ENCODE measurements around the gene SSH2.
"Not testable (repeated sequence)": the region's sequence is repeated elsewhere in the genome, so short reads cannot be mapped to it uniquely, and the experiment has no call there.

SSH2 gene

DNA sequence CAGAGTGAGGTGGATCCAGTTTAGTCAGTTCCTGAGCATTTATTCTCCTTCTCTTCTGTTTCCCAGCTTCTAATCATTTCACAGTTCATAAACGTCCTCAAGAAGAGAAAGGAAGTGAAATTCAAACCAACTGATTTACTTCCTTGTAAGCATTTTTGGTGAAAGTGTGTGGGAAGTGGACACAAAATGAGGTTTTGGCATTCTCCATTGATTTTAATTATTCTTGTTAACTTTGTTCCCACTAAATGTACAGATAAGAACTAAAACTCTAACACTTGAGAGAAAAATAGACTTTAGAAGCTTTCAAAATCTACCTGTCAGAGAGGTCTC lies 264.6 kb downstream of the SSH2 start:
- no peak for DNase-seq (ENCODE audit: low read depth in 2 of 2)

DNA sequence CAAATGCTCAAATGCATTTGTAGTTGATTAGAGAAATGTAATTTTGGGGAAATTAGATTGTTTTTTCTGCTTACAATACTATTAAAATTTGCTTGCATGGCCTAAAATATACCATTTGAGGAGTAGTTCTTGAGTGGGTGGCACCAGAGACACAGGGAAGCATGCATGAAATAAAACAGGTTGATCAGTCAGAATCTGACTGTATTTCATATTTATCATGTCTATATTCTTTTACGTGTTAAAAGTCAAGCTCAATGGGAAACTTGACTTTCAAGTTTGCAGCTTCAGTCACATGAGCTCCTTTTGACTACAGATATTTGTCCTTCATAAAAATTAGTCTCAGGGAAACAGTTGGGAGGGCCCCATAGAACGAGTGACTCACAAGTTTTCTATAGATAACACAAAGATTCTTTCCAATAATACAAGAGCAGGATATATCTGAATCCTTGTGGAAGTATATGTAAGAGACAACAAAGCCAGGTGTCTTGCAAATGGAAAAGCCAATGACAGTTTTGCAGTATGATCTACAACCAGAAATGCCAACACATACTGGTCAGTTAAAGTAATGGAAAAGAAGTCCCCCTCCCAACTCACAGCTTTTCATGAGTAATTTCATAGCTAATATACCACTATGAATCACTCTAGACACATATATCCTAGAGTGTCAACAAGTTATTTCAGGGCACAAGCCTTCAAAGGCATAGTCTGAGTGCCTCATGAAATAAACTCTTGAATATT lies 265.1 kb downstream of the SSH2 start:
- no peak for DNase-seq (ENCODE audit: low read depth in 2 of 2)

DNA sequence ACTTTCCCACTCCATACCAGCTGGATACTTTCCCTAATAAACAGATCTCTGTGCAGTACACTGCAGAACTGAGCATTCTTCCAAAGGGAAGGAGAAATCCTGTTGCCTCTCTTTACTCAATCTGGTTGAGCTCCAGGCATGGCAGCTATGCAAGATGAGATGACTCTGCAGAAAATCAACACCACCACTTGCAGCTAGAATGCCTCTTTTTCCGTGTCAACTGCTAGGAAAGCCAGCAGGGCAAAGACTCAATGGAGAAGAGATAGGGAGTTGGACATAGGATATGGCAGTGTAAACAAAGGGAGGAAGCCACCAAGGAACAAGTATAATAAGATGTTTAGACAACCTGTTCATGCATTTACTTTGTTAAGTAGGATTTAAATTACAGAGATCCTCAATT lies 266.9 kb downstream of the SSH2 start:
- no peak for DNase-seq (ENCODE audit: low read depth in 2 of 2)

DNA sequence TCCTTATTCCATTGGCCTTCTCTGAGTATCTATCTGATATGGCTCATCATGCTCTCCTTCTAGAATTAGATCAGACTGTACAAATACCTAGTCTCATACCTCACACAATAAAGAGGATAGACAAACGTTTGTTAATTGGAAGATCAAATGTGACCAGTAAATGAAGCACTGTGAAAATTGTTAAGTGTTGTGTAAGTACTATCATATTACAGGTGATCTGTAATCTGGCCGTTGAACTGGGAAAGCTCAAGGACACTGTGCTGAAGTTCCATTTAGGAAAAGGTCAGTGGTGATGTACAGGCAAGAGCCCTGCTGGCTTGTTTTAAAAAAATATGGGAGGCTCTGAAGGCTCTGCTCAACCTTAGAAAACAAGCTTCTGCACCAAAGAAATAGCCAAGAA lies 268.8 kb downstream of the SSH2 start:
- DNase-seq (ENCODE audit: low read depth in 2 of 2): no peak

DNA sequence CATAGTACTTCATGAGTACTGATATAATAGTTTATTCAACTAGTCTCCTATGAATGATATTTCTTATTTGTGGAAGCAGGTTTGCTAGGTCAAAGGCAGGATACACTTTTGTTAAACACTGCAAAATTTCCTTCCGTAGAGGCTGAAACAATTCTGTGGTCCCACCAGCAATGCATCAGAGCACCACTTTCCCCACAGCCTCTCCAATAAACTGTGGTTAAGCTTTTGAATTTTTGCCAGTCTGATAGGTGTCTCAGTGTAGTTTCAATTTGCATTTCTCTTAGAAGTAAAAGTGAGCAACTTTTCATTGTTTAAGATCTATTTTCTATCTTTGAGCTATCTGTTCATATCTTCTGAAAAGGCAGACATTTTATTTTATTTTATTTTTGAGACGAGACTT lies 270.9 kb downstream of the SSH2 start:
- DNase-seq (ENCODE audit: low read depth in 2 of 2): no peak

DNA sequence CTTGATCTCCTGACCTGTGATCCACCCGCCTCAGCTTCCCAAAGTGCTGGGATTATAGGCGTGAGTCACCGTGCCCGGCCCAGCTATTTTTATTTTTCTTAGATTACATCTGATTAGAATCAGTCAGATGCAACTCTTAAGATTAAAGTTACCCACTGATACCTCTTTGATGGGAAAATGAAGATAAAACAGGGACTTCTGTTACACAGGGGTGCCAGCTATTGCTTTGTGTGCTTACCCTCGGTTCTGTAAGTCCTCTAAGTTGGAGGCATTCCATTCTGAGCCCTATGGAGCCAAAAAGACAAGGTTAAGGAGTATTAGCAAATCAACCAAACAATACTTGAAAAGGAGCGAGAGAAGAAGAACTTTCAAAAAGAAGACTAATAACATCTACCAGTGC lies 274.7 kb downstream of the SSH2 start:
- no peak for DNase-seq (ENCODE audit: low read depth in 2 of 2)

DNA sequence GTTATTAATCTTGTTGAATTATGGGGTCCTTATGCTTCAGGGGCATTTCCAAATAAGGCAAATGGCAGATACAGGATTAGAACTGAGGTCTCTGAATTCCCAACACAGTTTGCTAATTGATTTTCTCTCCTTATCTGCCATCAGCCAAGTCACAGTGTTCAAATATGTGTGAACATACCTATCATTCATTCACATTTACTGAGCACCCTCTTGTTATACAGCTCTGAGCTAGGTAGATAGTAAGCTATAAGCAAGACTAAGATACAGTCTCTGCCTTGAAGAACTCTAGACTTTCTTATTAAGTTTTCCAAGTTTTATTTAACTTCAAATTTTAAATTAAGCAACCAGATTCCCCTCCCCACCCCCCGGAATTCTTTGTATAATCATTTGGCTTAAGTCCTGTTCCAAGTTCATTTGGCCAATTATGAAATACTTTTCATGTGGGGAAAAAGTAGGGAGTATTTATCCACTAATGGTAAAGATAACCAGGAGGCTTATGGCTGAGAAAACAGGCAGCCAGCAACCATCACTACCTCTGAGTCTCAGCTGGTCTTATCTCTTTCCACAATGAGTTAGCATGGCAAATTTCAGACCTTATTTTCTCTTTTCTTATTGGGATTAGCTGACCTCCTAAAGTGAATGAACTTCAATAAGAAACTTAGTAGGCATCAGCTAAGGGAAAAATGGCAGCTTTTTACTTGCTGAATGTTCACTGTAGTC lies 275.9 kb downstream of the SSH2 start:
- no peak for DNase-seq (ENCODE audit: low read depth in 2 of 2)

DNA sequence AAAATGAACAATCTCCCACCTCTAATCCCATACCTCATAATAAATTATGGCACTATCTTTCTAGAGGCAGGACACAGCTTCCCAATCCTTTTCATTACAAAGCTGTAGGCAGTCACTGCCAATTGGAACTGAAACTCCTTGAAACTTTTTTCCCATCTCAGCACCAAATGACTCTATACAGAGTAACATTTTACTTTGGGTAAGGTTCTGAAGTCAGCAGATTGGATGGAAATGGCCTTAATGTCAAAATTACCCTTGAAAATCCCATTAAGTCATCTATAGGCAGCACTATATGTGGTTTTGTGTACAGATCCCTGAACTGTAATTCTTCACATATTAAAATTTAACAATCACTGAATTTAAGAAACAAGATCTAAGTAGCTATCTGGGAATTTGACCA lies 277.1 kb downstream of the SSH2 start:
- DNase-seq (ENCODE audit: low read depth in 2 of 2): no peak

GRCh38 chr17:29651913-29652312 lies 278.1 kb downstream of the SSH2 start:
- DNase-seq (ENCODE audit: low read depth in 2 of 2): not testable (repeated sequence)

DNA sequence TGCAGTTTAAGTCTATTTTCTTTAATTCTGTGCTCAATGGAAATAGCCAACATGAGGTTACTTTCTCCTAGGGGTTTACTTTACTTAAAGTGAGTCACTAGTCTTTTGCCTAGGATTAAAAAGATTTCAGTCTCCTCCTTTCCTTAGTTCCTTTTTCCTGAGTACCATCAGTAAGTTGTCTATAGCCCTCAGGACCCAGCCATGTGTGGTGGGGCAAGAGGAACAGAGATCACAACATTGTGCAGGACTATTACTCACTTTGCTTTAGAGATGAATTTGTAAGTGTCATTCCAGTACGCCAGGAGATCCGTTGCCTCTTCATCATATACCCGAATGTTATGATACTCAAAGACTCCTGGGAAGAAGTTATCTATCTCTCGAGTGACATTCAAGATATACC lies 279.6 kb downstream of the SSH2 start:
- DNase-seq (ENCODE audit: low read depth in 2 of 2): no peak

DNA sequence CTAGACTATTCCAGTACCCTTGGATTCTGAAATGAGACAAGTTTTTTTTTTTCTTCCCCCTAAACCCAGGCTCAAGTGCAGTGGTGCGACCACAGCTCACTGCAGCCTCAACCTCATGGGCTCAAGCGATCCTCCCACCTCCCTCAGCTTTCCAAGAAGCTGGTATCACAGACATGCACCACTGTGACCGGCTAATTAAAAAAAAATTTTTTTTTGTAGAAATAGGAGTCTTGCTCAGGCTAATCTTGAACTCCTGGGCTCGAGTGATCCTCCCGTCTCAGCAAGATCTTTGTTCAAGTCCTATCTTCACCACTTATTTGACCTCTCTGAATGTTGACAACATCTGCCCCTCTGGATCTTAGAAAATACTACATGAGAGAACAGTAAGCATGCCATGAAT lies 280.7 kb downstream of the SSH2 start:
- DNase-seq (ENCODE audit: low read depth in 2 of 2): no peak

- no peak for DNase-seq (ENCODE audit: low read depth in 2 of 2)
Measured at GRCh38 chr17:29648005-29648404, 282.0 kb downstream of the SSH2 start.

DNA sequence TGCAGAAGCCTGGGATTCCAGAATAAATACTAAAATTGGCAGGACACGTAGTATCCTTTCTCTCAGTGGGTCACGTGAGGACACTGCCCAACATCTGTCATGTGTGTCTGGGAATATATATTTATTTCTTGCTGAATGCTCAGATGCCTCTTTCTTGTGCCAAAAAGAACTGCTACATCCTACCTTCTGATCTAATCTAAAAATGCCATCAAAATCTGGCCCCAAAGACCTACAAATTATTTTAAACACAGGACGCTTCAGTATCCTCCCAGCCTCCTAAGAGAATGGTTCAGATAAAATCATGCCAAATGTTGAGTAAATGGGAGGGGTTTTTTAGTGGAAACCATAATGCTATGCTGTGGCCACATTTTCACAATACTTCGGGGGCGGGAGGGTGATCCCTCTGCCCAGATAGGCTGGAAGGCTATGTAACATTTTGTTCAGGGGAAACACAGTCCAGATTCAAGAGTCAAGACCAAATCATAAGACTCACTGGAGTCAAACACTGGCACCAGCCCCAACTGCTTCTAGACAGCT lies 284.4 kb downstream of the SSH2 start:
- DNase-seq (ENCODE audit: low read depth in 2 of 2): no peak

GRCh38 chr17:29643817-29644160 lies 286.2 kb downstream of the SSH2 start:
- no peak for DNase-seq (ENCODE audit: low read depth in 2 of 2)

DNA sequence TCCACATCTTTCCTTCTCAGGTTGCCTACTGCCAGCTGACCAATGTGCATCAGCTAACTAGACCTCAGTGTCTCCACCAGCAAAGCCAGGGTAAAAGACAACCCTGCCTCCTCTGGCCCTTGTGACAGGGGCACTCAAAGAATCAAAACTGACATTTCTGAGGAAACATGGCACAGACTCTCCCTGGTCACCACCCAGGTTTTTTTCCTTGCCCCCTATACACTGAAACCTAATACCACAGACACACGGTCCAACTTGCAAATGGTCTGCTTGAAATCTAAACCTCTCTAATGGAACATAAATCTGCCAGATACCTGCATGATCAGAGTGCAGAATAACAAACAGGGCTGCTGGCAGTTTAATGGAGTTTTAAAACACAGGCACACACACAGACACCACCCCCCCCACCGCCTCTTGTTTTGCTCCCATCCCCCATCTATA lies 287.8 kb downstream of the SSH2 start:
- no peak for DNase-seq (ENCODE audit: low read depth in 2 of 2)

- no peak for DNase-seq (ENCODE audit: low read depth in 2 of 2)
Measured at GRCh38 chr17:29640981-29641642, 288.9 kb downstream of the SSH2 start.

GRCh38 chr17:29640413-29640812 lies 289.6 kb downstream of the SSH2 start:
- DNase-seq (ENCODE audit: low read depth in 2 of 2): no peak

DNA sequence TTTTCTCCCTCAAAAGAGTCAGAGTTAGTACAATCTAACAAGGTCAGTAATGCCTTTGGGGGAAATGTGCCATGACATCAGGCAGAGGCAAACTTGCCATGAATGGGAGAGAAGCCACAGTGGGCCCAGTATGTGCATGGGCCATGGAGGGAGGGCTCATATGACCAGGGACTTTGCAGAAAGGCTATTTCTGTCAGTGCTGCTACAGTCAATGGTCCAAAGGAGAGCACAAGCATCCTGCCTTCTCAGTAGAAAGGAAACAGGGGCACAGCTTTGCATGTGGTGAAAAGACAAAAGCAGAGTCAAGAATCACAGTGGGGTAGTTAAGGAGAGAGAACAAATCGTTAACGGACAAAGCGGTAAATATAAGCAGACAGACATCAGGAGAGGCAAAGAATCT lies 296.1 kb downstream of the SSH2 start:
- DNase-seq (ENCODE audit: low read depth in 2 of 2): no peak

DNA sequence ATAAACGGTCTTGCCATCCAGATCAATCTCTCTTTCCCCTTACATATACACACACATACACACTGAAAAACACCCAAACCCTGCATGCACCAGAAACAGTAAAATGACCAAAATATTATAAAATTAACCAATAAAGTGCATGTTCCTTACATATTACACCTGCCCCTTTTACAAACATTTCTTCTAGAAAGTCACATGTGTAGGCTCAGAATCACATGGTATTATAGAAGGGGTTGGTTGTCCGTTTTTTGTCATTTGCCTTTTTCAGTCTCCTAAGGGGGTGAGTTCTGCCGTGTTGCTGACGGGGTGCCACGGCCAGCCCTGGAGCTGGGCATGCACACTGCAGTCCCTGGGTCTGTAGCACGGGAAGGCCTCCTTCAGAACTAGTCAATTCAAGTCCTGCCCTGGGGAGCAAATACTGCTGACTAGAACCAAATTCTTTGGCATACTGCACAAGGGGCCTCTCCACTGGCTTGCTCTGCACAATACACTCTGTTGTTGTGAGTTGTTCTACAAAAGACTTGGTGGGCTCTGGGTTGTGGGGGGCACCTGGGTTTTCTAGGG lies 299.3 kb downstream of the SSH2 start:
- no peak for DNase-seq (ENCODE audit: low read depth in 2 of 2)

DNA sequence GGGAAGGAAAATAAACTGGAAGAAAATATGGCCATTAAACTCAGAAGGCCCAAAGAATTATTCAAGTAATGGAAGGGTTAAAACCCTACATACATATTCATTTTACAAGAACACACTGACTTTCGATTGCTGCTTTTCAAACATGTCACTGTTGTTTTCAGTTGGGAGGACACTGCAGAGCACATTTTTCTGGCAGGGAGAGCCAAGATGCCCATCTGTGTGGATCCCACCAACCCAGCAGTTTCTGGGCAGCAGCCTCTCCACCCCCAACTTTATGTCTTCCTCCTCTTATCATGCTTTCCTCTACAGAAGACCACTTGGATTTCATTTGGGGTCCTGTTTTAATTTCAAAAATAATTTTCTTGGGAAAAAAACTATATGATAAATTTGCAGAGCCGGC lies 300.2 kb downstream of the SSH2 start:
- no peak for DNase-seq (ENCODE audit: low read depth in 2 of 2)

GRCh38 chr17:29628644-29629043 lies 301.4 kb downstream of the SSH2 start:
- DNase-seq (ENCODE audit: low read depth in 2 of 2): no peak

- no peak for DNase-seq (ENCODE audit: low read depth in 2 of 2)
Measured at GRCh38 chr17:29627951-29628350, 302.1 kb downstream of the SSH2 start.
